Dedifferentiated amniotic fluid mesenchymal stem cell (primary cell): ENCODE measurements around the gene TPTE2.
"Not testable (repeated sequence)": the region's sequence is repeated elsewhere in the genome, so short reads cannot be mapped to it uniquely, and the experiment has no call there.

Experiments
- DNase-seq: peaks from one replicate; pipeline ENCODE4 v3.0.0-alpha.2; 2016; ENCODE audit errors: extremely low spot score

The TPTE2 gene

GRCh38 chr13:19561127-19561582, at the start of gene TPTE2:
TPTE2 (minus strand) TSS chr13:19561532; CDS start chr13:19503234, 58,298 bp downstream.
- DNase-seq, result not testable (repeated sequence)

- DNase-seq, result no peak
Observed at GRCh38 chr13:19607523-19608078, 46.3 kb upstream of the TPTE2 start.

GRCh38 chr13:19606737-19607136, 45.4 kb upstream of the TPTE2 start:
- DNase-seq, result no peak

GRCh38 chr13:19606152-19606551, 44.8 kb upstream of the TPTE2 start:
- no peak for DNase-seq

GRCh38 chr13:19605161-19605955, 44.0 kb upstream of the TPTE2 start:
- DNase-seq, result no peak

- no peak for DNase-seq
Observed at GRCh38 chr13:19604306-19604705, 43.0 kb upstream of the TPTE2 start.

- DNase-seq, result no peak
Observed at GRCh38 chr13:19601749-19602725, 40.7 kb upstream of the TPTE2 start.

GRCh38 chr13:19597523-19597922, 36.2 kb upstream of the TPTE2 start:
- no peak for DNase-seq

- DNase-seq, result no peak
Observed at GRCh38 chr13:19596960-19597361, 35.6 kb upstream of the TPTE2 start.

GRCh38 chr13:19596086-19596485, 34.8 kb upstream of the TPTE2 start:
- DNase-seq, result no peak

- DNase-seq, result no peak
Observed at GRCh38 chr13:19592657-19593180, 31.4 kb upstream of the TPTE2 start.

GRCh38 chr13:19591864-19592263, 30.5 kb upstream of the TPTE2 start:
- DNase-seq, result no peak

GRCh38 chr13:19590423-19590822, 29.1 kb upstream of the TPTE2 start:
- no peak for DNase-seq

- no peak for DNase-seq
Observed at GRCh38 chr13:19589312-19589711, 28.0 kb upstream of the TPTE2 start.

GRCh38 chr13:19587635-19588300, 26.4 kb upstream of the TPTE2 start:
- DNase-seq, result no peak

- DNase-seq, result no peak
Observed at GRCh38 chr13:19586904-19587634, 25.7 kb upstream of the TPTE2 start.

- no peak for DNase-seq
Observed at GRCh38 chr13:19581675-19582074, 20.3 kb upstream of the TPTE2 start.

- DNase-seq, result no peak
Observed at GRCh38 chr13:19575230-19575629, 13.9 kb upstream of the TPTE2 start.

GRCh38 chr13:19573120-19573716, 11.9 kb upstream of the TPTE2 start:
- no peak for DNase-seq

GRCh38 chr13:19572280-19572679, 10.9 kb upstream of the TPTE2 start:
- no peak for DNase-seq
